ENCODE results near the gene RABL3.
A peak's percentile ranks its signal among the peaks of the same experiment; 100 is the strongest.
"Not testable (repeated sequence)": the region's sequence is repeated elsewhere in the genome, so short reads cannot be mapped to it uniquely, and the experiment has no call there.

Gene RABL3

DNA sequence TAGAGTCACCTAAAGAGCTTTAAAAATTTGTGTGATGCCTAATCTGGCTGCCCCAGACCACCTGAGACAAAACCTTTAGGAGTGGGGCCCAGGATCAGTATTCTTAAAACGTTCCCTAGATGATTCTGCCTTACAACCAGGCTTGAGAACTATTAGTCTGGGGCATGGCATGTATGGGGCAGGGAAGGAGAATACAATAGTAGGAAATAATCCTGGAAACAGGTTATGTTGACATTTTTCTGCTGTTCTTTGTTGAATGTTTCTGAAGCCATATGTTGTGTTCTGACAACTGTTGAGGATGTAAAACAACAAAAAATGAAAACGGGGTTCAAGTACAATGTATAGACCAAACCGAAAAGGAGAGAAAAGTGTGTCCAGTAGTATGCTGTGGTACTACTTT is 3.1 kb upstream of the RABL3 start:
- DNase-seq (ENCODE audit: low read depth): no peak

DNA sequence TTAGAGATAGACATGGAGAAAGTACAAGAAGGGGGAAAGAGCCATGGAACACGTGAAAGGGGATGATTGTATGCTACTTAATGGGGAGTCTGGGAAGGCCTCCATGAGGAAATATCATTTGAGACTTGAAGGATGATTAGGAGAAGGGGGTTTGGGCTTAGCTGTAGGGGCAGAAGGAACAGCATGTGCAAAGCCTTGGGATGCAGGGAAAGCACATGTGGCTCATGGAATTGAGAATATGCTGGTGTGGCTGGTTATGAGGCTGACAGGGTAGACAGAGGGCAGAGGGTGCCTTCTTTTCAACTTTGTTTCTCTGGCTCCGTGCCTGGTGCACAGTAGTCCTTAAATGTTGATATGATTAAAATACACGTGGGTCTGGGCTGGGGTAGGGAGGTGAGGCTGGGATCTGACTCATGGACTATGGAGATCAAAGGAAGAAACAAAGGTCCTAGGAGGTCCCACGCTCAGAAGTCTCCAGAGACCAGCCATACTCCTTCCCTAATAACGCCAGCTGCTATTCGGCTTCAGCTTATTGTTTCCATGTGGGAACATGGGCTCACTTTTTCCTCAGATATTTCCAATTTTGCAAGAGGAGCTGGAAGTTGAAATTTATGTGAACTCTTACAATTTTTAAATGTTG is 1.4 kb upstream of the RABL3 start:
- DNase-seq (ENCODE audit: low read depth): no peak

DNA sequence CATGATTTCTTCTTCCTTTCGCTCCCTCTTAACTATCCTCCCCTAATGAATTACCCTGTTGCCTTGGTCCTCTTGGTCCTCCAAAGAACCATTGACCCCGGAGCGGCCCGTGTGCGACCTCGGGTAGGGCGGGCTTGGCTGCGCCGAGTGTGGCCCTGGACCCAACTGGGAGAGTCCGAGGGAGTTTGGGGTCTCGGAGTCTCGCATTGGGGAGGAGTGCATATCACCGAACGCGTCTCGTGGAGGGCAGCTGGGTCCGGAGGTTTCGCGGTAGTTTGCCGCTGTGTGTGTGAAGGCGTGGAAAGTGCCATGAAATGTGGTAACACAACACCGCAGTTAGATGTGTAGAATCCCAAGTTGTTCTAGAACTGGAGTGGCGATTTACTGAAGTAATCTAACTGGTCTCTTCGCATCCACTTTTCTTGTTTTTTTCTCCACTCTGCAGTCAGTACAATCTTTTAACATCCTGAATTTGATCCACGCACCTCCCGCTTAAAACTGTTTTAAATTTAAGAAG is 591 bp upstream of the RABL3 start:
- DNase-seq (ENCODE audit: low read depth): peak; percentile 2

DNA sequence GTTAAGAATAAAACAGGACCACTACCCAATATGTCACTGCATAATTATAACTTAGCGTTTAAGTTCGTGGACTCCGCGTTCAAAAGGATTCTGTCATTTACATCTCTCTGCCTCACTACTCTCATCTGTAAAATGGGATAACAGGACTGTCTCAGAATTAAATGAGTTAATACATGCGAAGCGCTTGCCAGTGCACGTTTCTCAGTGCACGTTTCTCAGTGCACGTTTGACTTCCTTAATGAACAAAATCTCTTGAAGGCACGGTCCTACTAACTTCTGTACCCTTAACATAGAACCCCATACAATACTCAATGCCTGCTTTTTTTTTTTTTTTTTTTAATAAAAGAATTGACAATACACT is 499 bp downstream of the RABL3 start:
- DNase-seq (ENCODE audit: low read depth): no peak

DNA sequence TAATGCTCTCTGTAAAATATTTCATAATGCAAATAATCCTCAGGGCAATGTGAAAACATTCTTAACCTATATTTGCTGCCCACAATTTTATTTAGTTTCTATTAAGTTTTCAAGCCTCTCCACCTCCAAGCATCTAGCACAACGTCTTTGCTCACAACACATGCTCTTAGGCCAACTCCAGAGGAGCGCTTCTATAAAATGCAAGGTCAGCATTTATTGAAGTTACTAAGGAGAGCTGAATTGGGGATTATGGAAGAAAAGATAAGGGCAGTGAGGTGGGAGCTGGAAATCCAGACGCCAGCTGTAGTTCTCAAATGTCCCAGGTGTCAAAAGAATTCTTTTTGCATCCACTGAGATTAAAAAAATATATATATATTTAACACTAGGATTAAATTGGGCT is 996 bp downstream of the RABL3 start:
- DNase-seq (ENCODE audit: low read depth): no peak

DNA sequence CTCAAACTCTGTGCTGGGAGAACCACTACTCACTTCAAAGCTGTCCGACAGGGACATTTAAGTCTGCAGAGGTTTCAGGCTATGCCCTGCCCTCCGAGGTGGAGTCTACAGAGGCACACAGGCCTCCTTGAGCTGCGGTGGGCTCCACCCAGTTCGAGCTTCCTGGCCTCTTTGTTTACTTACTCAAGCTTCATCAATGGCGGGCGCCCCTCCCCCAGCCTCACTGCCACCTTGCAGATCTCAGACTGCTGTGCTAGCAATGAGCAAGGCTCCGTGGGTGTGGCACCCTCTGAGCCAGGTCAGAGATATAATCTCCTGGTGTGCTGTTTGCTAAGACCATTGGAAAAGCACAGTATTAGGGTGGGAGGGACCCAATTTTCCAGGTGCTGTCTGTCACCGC is 4.3 kb downstream of the RABL3 start:
- not testable (repeated sequence) for DNase-seq (ENCODE audit: low read depth)

DNA sequence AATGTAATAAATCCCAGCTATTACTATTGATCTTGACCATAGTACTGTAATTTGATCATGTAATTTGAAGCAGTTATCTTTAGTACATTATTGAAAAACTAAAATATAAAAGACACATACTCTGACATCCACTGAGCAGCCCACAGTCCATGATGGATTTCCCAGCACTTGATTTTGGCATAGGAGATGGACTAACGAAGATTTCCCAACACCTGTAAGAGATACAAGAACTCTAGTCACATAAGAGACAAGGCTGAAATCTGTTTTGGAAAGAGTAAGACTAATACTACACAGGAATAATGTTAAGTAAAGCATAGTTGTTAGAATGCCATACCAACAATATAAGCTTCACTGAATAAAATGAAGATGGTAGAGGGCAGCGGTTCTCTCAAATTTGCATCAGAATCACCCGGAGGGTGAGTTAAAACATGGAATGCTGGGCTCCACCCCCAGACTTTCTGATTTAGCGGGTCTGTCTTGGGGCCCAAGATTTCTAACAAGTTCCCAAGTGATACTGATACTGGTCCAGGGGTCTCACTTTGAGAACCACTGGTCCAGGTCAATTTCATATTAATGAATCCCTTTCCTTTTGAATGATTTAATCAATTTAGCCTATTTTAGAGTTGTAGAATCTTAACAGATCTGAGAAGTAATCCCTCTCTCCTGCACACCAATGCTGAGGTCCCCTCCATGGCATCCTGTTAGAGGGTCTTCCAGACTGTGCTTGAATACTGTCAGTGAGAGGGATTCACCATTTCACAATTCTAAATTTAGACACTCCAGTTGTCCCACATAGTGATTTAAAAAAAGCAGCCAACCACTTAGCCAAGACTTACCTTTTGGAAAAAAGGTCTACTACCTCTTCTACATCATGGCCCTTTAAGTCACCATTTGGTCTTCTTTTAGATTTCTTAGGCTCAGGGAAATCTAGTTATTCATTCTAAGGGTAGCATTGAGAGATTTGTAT is 11.5 kb downstream of the RABL3 start:
- no peak for DNase-seq (ENCODE audit: low read depth)

DNA sequence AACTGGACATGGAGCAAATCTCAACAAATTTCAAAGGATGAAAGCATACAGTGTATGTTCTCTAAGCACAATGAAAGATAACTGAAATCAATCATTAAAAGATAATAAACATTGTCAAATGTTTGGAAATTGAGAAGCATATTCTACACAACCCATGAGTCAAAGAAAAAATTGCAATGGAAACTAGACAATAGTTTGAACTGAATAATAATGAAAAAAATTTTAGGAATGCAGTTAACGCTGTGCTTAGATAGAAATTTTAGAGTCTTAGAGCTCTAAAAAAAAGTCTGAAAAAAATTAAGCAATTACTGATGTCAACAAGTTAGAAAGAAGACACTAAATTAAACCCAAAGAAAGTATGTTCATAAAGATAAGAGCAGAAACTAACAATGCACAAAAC is 15.5 kb downstream of the RABL3 start:
- DNase-seq (ENCODE audit: low read depth): no peak

DNA sequence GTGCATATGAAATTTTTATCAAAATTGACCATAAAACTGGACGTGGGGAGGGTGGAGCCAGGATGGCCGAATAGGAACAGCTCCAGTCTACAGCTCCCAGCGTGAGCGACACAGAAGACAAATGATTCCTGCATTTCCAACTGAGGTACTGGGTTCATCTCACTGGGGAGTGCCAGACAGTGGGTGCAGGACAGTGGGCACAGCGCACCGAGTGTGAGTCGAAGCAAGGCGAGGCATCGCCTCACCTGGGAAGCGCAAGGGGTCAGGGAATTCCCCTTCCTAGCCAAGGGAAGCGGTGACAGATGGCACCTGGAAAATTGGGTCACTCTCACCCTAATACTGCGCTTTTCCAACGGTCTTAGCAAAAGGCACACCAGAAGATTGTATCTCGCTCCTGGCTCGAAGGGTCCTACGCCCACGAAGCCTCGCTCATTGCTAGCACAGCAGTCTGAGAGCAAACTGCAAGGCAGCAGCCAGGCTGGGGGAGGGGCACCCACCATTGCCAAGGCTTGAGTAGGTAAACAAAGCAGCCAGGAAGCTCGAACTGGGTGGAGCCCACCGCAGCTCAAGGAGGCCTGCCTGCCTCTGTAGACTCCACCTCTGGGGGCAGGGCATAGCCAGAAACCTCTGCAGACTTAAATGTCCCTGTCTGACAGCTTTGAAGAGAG is 23.0 kb downstream of the RABL3 start:
- DNase-seq (ENCODE audit: low read depth): peak; percentile 47

DNA sequence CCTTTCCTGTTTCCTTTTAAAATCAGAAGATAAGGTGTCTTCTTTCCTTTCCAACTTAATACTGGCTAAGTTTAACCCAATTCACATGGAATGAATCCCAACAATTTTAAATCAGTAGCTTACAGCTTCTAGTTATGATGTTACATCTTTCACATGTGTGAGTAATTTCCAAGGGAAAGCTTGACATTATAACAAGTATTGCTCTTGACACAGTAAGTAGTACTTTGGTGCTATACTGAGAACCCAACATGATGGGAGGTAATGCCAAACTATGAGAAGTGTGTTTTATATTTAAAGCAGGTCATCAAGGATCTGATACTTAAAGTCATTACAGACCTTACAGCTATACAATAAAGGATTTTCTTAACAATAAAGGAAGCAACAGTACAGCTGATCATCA is 29.1 kb downstream of the RABL3 start:
- no peak for DNase-seq (ENCODE audit: low read depth)

DNA sequence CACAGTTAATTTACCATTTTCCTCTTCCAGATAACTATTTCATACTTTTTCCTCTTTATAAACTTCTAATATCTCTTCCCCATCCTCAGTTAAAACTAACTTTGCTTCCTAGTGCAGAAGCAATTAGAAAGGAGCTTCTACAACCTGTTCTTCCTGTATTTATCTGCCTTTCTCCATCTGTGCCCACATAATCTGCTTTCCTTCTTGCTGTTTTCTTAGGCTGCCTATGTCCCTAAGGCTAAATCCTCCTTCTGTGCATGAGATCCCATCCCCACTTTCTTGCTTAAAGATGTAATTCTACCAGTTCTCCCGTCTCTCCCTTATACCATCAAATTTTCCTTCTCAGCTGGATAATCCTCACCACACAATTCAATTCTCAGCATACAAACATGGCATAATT is 31.9 kb downstream of the RABL3 start:
- DNase-seq (ENCODE audit: low read depth): no peak

DNA sequence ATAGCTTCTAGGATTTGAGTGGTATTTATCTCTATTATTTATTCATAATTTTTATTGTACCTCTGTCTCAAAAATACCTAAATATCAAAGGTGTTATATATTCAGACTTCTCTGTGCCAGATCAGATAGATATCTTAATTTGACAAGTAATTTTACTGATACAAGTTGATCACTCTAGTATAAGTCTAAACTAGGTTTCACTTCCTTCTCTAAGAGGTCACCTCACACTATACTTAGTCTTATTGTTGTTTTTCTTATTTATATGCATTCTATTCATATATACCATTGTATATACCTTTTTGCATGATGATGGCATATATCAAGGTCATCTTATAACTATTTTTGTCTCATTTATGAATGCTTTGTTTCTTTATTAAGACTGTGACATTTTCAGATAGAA is 33.9 kb downstream of the RABL3 start:
- DNase-seq (ENCODE audit: low read depth): no peak

DNA sequence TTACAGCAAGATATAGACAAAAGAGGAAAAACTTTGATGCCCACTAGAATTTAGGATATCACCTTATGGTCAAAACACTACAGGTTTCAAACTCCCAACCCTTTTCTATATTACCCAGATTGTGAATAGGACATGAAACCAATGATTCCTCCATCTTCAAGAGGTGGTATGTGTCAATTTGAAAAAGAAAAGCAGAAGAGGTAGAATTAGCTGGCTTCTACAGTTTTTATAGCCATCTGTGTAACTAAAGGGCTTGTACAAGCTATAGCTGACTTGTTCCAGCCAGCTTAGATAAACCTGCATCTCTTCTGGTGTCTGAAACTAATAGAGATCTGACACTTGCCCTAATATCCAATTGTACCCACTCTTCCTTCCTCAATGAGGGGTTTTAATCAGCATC is 35.4 kb downstream of the RABL3 start:
- DNase-seq (ENCODE audit: low read depth): no peak

DNA sequence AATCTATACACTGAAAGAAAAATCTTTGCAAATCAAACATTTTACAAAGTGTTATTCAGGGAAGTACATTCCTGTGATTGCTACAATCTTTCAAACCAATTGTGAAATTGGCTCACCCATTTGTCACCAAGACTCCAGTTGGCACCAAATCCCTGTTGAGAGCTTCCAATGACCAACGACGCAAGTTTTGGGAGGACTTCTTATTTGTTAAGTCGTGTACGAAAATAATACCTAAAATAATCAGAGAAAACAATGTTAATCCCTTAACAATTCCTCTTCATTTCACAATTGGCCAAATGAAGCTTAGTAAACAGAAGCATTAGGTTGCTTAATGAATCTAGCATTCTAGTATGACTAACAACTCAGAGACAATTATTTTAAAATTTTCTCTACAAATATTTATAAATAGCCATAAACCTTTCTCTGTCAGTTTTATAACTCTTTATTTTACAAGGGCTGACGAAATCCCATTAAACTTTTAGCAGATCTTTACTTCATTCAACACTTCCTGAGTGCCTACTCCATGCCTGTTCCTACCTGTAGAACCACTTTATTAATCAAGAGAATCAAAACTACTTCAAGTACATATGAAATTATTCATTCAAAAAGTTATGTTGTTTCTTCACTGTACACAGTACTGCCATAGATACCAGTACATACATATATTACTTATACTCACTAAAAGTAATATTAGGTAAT is 36.3 kb downstream of the RABL3 start:
- no peak for DNase-seq (ENCODE audit: low read depth)

DNA sequence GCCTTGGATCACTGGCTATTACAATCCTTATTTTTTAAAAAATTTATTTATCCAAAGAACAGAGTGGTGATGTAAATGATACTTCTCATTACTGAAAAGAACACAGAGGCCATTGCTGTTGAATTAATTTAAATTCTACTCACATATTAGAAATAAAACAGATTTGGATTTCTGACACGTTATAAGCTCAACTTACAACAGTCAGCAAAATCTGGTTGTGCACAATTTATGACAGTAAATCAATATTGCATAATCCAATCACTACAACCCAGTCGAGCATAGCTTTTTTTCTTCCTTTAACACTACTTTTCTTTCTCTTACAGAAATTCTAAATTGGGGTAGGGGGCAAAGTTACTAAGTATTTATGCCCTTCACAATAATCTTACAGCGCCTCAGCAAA is 43.0 kb downstream of the RABL3 start:
- DNase-seq (ENCODE audit: low read depth): no peak

DNA sequence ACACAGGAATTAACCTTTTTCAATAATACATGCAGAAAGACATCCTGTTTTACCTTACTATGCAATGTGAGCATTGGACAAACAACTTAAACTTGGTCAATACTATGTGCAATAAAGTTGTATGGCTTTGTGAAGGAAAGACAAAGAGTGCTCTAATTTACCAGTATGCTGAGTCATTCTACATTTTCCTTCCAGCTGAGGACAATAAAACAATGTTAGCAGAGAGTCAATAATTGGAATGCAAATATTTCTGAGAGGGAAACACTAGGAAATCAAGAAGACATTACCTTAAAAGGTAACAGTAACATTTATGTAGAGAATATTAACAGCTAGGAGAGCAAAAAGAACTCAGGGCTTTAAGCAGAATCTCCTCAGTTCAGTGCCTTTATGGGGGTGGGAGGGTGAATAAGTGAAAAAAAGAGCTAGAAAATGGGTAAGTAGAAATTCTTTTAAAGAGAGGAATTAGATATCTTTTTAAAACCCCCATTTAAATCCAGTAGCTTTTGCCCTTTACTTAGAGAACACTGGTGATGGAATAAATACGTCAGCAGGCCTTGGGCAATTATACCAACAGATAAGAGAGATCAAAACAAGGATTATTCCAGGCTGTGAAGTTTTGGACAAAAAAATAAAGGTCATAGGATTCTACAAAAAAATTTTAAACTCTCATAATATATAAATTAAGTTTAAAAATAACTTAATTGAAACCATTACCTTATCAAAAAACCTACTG is 48.7 kb downstream of the RABL3 start:
- DNase-seq (ENCODE audit: low read depth): no peak

DNA sequence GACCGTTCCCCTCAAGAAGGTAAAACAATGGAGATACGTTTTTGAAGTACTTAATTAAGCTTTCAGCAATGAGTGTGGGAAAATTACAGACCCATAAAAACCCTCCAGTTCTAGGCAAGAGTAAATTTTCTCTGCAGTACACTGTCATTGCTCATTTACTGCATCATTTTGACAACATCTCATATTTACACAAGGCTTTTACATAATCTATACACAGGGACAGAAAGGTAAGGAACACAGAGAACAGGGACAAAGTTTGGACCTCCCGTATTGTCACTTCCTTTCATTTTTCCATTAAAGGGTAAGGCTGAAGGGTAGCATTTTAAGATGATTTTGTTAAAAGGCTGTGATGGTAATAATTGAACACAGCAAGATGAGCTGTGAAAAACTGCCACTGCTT is 52.9 kb downstream of the RABL3 start:
- DNase-seq (ENCODE audit: low read depth): no peak

DNA sequence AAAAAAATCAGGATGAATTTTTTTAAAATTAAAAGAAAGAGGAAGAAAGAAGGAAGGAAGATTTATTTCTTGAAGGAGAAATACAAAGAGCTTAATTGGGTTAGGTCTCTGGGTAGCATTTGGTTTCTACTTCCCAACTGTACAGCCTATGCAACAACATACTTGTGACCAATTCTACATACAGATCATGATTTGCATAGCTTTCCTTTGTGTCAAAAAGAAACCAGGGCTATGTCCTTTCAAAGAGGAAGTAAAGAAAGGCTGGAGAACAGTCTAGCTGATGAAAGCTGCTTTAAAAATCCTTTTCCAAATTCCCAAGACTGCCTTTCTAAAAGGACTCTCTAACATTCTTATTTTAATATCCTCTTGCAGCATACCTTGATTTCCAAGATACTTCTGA is 54.2 kb downstream of the RABL3 start:
- no peak for DNase-seq (ENCODE audit: low read depth)

DNA sequence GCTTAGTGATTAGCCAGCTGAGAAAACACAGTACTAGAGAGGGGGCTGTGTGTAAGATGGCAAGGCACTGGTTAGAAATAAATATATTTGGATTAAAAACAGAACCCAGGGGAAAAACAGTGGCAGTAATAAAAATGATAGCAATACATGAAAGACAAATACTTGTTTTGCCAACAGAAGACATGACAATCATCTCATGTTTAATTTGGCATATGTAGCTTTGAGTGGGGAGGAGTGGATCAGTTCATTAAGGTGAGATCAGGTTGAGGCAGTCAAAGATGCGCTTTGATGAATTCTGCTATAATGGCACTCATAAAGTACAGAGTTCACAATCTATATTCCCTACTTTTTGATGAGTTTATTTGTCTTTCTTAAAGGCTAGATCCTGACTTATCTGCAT is 56.9 kb downstream of the RABL3 start:
- no peak for DNase-seq (ENCODE audit: low read depth)

DNA sequence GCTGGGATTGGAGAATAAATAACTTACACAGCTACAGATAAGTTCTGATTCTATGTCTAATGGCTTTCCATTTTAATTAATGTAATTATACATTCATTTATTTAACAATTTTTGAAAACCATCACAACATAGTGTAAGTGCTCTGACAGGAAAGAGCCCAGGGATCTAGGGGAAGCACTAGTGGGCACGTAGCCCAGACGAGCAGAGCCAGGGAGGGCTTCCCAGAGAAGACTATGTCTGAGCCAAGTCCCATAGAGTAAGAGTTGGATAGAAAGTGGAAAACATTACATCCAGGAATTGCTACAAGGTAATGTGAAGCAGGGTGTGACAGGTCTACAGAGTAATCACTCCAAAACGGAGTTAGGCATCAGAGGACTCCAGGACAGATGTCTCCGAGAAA is 57.4 kb downstream of the RABL3 start:
- no peak for DNase-seq (ENCODE audit: low read depth)

DNA sequence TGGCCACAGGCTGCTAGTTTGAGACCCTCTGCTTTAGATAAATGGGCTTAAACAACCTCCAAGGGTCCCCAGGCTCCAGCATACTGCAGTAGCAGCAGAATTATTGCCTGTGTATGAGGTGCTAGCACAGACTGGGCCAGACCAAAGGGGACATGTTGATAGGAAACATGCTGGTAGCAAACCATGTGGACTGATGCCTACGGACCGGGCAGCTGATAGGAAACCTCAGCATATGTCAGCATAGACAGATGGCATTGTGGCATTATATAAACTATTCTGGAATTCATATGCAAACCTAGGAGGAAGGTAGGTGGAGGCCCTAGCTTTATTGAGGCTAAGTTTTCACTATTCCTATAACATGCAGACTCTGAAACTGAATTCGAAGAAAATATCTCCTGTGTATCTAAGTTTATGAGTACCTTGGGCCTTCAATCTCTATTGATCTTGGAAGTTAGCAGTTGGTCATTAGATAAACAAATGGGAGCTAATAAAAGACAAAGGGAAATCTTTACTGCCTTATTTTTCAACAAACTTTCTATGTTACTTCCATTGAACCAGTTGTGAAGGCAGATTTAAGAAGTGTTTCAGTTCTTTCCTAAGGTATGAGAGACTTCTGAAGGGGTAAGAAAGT is 58.5 kb downstream of the RABL3 start:
- DNase-seq (ENCODE audit: low read depth): no peak
